ENCODE results near the gene EFR3B. TPM values are rescaled to one million over a fixed set of nuclear protein-coding genes. Genes with fewer than 3 reads are reported as not detected.

Gene EFR3B
- total and polyA plus RNA-seq, 2 of the 4 experiments (the other 2 are of a cell fraction), result 0.38 to 0.90 TPM

DNA sequence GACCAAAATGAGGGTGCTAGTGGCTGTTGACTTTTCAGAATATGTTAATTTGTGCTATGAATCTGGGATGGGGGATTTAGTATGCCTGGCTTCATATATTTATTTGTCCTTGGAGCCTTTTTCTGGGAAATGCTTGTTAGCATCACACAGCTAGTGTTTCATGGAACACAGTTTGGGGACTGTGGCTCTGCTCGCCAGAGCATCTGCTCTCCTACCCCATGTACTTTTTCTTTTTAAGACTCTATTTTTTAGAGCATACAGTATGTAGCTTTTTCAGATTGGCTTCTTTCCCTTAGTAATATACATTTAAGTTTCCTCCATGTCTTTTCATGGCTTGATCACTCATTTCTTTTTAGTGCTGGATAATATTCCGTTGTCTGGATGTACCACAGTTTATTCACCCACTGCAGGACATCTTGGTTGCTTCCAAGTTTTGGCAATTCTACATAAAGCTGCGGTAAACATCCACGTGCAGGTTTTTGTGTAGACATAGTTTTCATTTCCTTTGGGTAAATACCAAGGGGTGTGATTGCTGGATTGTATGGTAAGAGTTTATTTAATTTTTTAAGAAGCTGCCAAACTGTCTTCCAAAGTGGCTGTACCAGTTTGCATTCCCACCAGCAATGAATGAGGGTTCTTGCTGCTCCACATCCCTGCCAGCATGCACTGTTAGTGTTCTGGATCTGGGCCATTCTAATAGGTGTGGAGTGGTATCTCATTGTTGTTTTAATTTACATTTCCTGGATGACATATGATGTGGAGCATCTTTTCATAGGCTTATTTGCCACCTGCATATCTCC, 44.1 kb downstream of the EFR3B start:
- Histone ChIP-seq H3K9me1 (ENCODE audit: insufficient read depth, low read length) (no peaks in the 10 kb centered on the region), H3K9ac (ENCODE audit: low read depth, low read length) (no peak overlapping the region), H2BK15ac (ENCODE audit: low read depth, low read length) (no peak overlapping the region), H2BK20ac (ENCODE audit: low read depth, low read length) (no peak overlapping the region), H4K20me1 (ENCODE audit: insufficient read depth, low read length) (no peaks in the 10 kb centered on the region), H3K4ac (ENCODE audit: low read depth, low read length) (no peak overlapping the region), H3K23ac (ENCODE audit: low read depth, low read length) (no peak overlapping the region), H3K36me3 (ENCODE audit: control insufficient read depth, insufficient read depth, low read length) (no peaks in the 10 kb centered on the region), H2AK9ac (replicated peaks; ENCODE audit: low read depth, low read length, poor library complexity) (no peak overlapping the region), H4K5ac (ENCODE audit: low read depth, low read length) (no peak overlapping the region), H3K27ac (ENCODE audit: insufficient read depth, low read length) (no peak overlapping the region), H3K4me1 (ENCODE audit: control insufficient read depth, insufficient read depth, low read length) (no peaks in the 10 kb centered on the region), H3K9me3 (ENCODE audit: control insufficient read depth, insufficient read depth, low read length) (no peaks in the 10 kb centered on the region), H3K14ac (replicated peaks; ENCODE audit: low read depth, low read length) (no peak overlapping the region), H3K27me3 (ENCODE audit: control insufficient read depth, insufficient read depth, low read length) (peaks cover 32% of the 10 kb centered on the region), H2AFZ (replicated peaks; ENCODE audit: low read length, poor library complexity) (no peak overlapping the region), H2BK120ac (ENCODE audit: low read depth, low read length) (no peak overlapping the region), H2BK5ac (ENCODE audit: low read depth, low read length, poor library complexity, severe bottlenecking) (no peak overlapping the region), H3K4me3 (ENCODE audit: insufficient read depth, low read depth, low read length) (no peak overlapping the region), H3K4me2 (ENCODE audit: low read depth, low read length) (no peak overlapping the region), H2AK5ac (ENCODE audit: low read depth, low read length) (no peak overlapping the region), H3K79me1 (ENCODE audit: low read depth in 1 of 2, low read length in 2 of 2) (no peaks in the 10 kb centered on the region), H3K18ac (ENCODE audit: low read depth, low read length) (no peak overlapping the region), H3K56ac (ENCODE audit: extremely low read depth, insufficient read depth, low read length) (no peak overlapping the region), H4K8ac (ENCODE audit: low read depth in 2 of 2, low read length in 2 of 2) (no peak overlapping the region), H4K91ac (ENCODE audit: insufficient read depth, low read depth, low read length) (no peak overlapping the region)
- ChIA-PET CTCF (no interaction called here), POLR2A (ENCODE audit: unreplicated experiment) (no interaction called here)
- TF ChIP-seq CEBPB (IDR thresholded peaks at IDR 0.05; ENCODE audit: low read depth, low read length), result no peak
- DNase-seq (no peak), ATAC-seq (ENCODE audit: low read depth) (no peak)
- WGBS, 2 experiments (ENCODE audit: extremely low coverage in 2 of 2, insufficient read length in 1 of 2), result no CpG with 5 or more reads among the region's 4 CpGs
- dilution Hi-C loops (cut with HindIII; ENCODE audit: low sequenced_read_pairs, unreplicated experiment) (no loop called here), in situ Hi-C loops (cut with MboI; ENCODE audit: low sequenced_read_pairs) (no loop called here), intact Hi-C loops (cut with micrococcal nuclease) (no loop called here)
- BruUV-seq (replicated peaks), result no TSS peak

Data from IMR-90 (cell line).